ENCODE data around the gene BAG1.

BAG1 gene

DNA sequence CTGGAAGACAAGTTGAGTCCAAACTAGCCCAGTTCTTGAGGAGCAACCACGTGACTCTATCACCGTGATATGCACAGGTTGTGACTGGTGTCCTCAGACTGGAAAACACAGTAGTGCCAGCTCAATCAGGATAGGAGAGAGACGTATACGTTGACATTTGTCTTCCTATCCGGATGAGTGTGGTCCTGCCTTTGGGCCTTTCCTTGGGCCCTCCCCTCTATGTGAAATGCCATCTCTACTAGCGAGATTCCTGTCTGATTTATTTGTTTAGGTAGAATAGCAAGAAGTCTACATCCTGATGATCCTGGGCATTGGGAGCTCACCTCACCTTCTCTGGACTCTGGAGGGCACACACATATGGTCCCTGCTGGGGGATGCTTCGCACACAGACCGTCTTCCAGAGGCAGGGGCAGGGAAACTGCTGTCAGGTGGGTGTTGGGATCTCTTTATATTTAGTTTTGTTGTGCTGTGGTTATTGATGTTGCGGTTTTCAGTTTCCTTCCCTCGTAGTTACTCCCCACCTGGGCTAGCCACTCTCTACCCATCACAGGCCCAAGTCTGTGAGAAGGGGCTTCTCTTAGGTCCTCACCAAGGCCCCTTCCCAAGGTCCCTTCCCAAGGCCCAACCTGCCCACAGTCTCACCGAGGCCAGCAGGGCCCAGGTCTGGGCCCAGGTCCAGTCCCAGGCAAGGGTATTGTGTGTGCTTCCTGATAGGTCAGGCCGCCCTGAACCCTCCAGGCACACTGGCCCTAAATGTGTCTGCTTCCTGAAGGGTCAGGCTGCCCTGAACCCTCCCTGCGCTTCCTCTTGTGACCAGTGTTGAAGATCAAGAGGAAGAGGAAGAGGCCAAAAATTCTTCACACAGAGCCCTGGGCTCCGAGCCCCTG is 43.6 kb downstream of the BAG1 start:
- in situ Hi-C loops (cut with MboI; ENCODE audit: low sequenced_read_pairs), result no loop called here

DNA sequence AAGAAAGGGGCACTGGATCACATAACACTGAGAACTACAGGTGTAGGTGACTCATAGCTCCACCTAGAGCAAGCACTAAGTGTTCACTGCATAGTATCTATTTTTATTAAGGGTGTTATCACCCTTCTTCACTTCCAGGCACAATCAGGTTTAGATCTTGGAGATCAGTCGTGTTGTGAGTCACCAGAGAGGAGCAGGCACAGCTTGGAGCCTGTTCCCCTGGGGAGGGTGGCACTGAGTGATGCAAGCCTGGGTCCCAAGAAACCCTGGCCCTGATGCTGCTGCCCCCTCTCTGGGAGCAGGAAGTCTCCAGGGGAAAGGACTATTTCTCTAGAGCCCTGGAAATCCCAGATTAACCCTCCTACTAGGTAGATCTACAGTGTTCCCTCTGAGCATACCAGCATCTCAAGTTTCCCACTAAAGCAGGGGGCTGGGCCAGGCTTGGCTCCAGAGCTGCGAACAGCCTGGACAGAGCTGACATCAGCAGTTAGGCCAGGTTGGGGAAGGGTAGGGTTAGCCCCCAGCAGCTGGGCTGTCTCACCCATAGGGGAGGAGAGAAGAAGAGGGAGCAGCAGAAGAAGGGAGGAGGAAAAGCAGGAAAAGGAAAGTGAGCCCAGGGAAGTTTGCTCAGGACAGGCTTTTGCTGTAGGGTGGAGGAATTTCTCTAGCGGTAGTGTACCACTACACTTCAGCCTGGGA is 52.7 kb downstream of the BAG1 start:
- in situ Hi-C loops (cut with MboI; ENCODE audit: low sequenced_read_pairs), result no loop called here

DNA sequence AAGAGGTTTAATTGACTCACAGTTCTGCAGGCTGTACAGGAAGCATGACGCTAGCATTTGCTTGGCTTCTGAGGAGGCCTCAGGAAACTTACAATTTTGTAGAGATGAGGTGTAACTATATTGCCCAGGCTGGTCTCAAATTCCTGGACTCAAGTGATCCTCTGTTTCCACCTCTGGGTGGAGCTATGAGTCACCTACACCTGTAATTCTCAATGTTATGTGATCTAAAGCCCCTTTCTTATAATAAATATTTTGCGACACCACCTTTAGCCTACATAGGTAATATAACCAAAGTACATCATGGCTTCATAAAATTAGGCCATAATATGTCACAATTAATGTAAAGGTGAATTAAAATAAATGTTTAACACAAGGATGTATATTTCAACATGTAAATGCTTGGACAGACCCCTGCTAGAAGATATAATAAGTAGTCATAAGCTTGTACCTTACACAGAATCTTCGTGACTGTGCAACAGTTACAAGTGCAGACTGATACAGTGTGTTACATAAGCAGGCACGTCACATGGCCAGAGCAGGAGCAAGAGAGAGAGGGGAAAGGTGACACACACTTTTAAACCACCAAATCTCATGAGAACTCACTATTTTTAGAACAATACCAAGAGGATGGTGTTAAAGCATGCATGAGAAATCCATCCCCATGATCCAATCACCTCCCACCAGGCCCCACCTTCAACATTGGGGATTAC is 54.3 kb downstream of the BAG1 start:
- in situ Hi-C loops (cut with MboI; ENCODE audit: low sequenced_read_pairs), result no loop called here

DNA sequence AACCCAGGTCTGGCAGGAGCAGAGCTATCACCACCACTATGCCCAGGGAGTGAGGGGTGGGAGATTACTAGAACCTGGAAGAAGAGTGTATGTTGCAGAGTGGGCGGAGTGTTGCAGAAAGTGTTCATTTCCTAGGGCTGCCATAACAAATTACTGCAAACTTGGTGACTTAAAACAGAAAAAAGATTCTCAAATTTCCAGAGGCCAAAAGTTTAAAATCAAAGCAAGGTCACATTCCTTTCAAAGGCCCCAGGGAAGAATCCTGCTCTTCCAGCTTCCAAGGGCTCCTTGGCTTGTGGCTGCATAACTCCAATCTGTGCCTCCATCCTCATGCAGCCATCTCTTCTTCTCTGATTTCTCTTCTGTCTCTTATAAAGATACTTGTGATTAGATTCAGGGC is 55.1 kb downstream of the BAG1 start:
- in situ Hi-C loops (cut with MboI; ENCODE audit: low sequenced_read_pairs), result no loop called here

DNA sequence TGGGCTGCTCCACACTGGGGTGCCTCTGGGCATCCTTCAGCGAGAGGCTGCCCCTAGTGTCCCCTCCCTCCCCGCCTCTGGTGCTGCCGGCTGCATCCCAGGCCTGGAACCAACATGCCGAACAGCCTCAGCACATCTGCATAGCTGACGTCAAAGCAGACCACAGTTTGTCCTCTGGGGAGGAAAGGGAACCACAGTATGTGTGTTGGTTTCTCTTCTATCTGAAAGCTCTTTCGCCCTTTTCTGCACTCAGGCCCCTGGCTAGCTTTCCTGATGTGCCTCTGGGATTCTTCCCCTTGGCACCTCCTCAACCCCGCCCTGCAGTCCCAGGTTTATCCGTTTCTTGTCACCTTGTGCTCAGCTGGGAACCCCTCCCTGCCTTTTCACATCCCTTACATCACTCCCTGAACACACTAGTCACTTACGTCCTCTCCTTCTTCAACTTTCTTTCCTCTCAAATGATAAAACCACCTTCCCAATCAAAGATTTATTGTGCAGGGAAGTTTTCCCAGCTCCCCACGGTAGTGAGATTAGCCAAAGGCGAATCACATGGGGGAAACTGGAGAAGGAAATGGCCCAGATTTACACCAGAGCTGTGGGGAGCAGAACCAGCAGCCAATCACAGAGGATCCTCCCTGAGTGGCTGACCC is 61.8 kb downstream of the BAG1 start:
- in situ Hi-C loops (cut with MboI; ENCODE audit: low sequenced_read_pairs), result no loop called here

Data from HL-60/S4 treated with retinoic acid at 250 ng/mL for 4 days and 3 days (cell line).